HG03571 (cell line): Measurements from ENCODE around the gene MEAF6.

Source experiments
- ATAC-seq: cut with Tn5 transposase; IDR thresholded peaks from one replicate; pipeline ENCODE4 v1.9.1; 2021; ENCODE audit not compliant: unreplicated experiment

The MEAF6 gene

GRCh38 chr1:37485902-37486679 lies 28.5 kb downstream of the MEAF6 start:
- no peak for ATAC-seq

DNA sequence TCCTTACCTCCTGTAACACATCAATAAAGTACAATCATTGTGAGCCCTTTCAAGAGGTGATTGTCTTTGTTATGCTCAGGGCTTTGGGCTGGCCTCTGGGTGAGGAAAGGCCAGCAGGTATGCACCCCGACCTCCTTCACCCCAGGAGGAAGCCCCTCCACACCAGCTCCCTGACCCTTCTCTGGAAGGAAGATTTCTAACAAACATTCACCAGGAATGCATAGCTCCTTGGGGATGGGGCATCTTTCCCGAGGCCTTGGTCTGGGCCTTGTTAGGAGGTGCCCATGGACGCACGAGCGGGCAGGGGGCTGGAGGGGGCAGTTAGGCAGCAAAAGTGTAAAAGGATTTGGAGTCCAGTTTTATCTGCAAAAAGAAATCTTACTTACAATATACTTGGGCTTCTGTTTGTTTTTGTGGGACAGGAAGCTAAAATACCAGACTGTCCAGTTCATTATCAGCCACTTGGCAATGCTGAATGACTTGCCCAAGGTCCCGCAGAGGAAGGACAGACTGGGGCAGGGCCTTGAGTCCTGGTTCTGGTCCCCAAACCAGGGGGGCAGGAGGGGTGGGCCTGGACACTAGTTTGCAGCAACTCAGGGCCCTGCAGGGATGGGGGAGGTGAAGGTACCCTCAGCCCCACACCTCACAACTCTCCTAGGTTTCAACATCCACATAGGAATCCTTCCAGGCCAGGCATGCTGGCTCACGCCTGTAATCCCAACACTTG lies 30.1 kb downstream of the MEAF6 start:
- no peak for ATAC-seq

- ATAC-seq, result no peak
These were observed 30.8 kb downstream of the MEAF6 start for GRCh38 chr1:37483785-37484184.

GRCh38 chr1:37482796-37483744 lies 31.5 kb downstream of the MEAF6 start:
- ATAC-seq, result no peak

GRCh38 chr1:37482004-37482785 lies 32.4 kb downstream of the MEAF6 start:
- ATAC-seq, result no peak

GRCh38 chr1:37481289-37482003 lies 33.1 kb downstream of the MEAF6 start:
- no peak for ATAC-seq

- ATAC-seq, result no peak
These were observed 33.8 kb downstream of the MEAF6 start for GRCh38 chr1:37480581-37481288.

- ATAC-seq, result no peak
These were observed 34.5 kb downstream of the MEAF6 start for GRCh38 chr1:37480125-37480466.

DNA sequence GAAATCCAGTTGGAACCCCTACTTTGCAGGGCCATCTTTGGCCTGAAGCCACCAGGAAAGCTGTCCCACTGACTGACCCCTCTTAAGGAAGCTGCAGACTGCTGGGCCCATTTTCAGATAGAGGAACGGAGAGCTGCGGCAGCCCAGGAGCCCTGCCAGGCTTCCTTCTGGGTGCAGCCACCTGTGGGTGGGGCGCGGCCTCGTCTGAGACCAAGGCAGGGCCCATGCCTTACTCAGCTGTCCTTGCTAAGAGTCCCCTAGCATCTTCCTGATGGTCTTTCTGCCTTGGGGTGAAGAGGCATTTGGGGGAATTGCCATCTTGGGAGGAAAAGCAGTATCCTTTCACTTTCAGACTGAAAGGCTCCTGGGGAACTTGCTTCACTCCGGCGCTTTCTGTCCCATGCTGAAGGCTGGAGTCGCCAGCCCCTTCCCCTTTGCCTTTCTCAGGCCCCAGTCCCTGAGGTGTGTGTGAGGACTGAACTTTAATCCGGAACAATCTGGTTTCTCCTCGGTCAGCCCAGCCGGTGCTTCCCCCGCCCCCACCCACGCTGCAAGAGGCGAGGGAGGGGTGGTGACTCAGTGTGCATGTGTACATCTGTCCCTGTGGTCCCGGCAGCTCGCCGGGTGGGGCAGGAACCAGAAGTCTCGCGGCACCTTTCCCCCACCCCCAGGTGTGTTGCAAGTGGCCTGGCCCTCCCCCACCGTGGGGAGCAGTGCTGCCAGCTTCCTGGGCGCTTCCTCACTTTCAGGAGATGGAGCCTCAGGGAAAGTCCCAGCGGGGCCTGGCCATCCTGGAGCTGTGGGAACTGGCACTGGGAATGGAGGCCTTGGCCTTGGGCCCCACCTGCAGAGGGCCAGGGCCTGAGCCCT lies 35.1 kb downstream of the MEAF6 start:
- ATAC-seq, result no peak

DNA sequence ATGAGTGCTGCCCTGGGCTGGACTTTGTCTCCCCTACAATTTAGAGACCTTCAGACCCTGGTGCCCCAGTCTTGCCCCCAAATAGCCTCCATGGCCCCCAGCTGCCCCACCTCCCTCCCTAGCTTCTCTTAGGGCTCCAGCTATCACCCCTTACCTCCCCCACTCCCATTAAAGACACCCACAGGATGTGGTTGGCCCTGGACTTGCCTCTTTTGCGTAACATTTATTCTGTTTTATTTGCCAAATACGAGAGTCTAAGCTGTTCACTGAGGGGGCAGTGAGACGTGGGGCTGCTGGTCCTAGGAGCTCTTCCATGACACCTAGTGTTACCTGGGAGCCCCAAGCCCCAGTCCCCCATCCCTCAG lies 35.7 kb downstream of the MEAF6 start:
- ATAC-seq, result no peak

DNA sequence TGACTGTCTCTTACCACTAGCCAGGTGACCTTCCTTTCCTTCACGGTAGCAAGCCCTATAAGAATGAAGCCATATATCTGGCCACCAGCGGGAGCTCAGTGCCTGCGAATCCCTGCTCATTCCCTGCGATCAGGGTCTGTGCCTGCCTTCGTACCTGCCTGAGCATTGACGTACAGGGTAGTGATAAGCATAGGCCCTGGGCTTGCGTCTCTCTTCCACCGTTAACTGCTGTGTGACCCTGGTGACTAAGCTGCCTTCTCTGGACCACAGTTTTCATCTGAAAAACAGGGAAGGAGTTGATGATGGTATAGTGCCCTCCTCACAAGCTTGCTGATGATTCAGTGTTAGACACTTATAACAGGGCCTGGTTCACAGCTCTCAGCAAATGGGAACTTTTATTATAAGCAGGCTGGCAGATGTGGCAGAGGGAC lies 36.1 kb downstream of the MEAF6 start:
- ATAC-seq, result no peak

DNA sequence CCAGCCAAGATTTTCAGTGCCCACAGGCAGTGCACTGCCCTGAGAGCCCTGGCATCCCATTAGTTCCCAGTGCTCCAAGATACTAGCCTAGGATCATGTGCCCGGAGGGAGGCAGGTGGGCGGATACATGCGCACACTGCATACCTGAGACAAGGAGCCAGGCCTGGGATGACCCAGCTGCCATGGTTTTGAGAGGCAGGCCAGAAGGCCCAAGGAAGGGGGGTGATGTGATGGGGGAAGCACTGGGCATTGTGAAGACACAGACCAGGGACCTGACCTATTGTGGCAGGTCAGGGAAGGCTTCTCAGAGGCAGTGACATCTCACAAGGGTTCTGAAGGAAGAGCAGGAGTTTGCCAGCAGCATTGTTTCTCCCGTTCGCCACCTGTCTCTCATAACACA lies 36.6 kb downstream of the MEAF6 start:
- ATAC-seq, result no peak

GRCh38 chr1:37477198-37477931 lies 37.2 kb downstream of the MEAF6 start:
- peak; percentile 31 for ATAC-seq

- no peak for ATAC-seq
These were observed 37.9 kb downstream of the MEAF6 start for GRCh38 chr1:37476460-37477197.

GRCh38 chr1:37476087-37476452 lies 38.5 kb downstream of the MEAF6 start:
- no peak for ATAC-seq

DNA sequence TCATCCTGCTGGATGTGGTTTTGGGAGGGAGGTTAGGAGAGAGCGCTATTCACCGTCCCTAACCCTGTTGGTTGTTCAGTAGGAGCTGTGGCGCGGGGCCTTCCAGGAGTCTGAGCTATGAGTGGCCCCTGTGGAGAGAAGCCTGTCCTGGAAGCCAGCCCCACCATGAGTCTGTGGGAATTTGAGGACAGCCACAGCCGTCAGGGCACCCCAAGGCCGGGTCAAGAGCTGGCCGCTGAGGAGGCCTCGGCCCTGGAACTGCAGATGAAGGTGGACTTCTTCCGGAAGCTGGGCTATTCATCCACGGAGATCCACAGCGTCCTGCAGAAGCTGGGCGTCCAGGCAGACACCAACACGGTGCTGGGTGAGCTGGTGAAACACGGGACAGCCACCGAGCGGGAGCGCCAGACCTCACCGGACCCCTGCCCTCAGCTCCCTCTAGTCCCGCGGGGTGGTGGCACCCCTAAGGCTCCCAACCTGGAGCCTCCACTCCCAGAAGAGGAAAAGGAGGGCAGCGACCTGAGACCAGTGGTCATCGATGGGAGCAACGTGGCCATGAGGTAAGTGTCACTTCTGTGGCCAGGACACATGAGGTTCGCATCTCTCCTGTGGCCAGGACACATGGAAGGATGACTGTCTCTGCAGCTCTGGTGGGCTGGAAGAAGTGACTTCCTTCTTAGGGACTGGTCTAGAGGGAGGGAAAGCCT lies 39.0 kb downstream of the MEAF6 start:
- ATAC-seq, result no peak
